Stimulated activated naive CD8-positive, alpha-beta T cell treated with anti-CD3 and anti-CD28 coated beads, Interleukin-15, Interleukin-2, amounts not matched to agents 100 ng/mL and 50 ng/mL, for 24 hours (primary cell): ENCODE results near the gene MSI2.

Experiments used
- H3K27ac Mint-ChIP-seq: one replicate; pipeline ENCODE4 v1.8.0; 2021; ENCODE audit warnings: mild to moderate bottlenecking, mixed read lengths
- H3K27me3 Mint-ChIP-seq: one replicate; pipeline ENCODE4 v1.8.0; 2021; ENCODE audit warnings: mixed read lengths
- H3K36me3 Mint-ChIP-seq: one replicate; pipeline ENCODE4 v1.8.0; 2021; ENCODE audit warnings: low read depth, mixed read lengths
- H3K4me1 Mint-ChIP-seq: one replicate; pipeline ENCODE4 v1.8.0; 2021; ENCODE audit warnings: low read depth, mixed read lengths
- H3K4me3 Mint-ChIP-seq: one replicate; pipeline ENCODE4 v1.8.0; 2021; ENCODE audit warnings: mild to moderate bottlenecking, mixed read lengths
- H3K9me3 Mint-ChIP-seq: one replicate; pipeline ENCODE4 v1.8.0; 2021; ENCODE audit warnings: mixed read lengths

Gene MSI2

DNA sequence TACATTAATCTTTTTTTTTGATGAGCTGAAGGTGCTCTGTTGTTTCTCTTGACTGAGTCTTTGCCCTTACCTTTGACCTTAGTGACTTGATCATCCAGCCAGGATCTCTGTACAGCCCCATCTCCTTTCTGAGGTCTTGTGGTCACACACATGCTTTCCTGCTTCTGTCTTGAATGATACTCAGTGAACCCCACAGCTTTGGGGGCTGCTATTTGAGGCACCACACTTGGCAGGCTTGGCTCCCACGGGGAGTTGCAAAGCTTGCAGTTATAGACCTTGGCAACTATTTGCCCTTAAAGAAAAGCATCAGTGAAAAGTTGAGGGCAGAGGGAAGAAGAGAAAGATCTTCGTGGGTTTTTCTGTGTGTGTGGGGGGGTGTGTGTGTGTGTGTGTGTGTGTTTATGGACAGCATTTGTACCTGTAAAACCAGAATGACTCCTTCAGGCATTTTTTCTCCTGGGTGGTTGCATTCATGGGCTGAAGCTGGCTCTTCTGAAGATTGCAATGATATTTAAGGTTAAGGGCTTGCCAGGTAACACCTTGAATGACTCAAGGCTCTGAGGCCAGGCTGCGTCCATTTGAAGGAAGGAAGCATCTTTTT, 101.6 kb downstream of the MSI2 start:
- no peaks in the 10 kb centered on the region for H3K27me3 Mint-ChIP-seq
- peaks cover 60% of the 10 kb centered on the region for H3K4me1 Mint-ChIP-seq
- H3K4me3 Mint-ChIP-seq: peak overlapping the region; percentile 49
- peak overlapping the region; percentile 65 for H3K27ac Mint-ChIP-seq
- no peaks in the 10 kb centered on the region for H3K9me3 Mint-ChIP-seq
- peaks cover 23% of the 10 kb centered on the region for H3K36me3 Mint-ChIP-seq

DNA sequence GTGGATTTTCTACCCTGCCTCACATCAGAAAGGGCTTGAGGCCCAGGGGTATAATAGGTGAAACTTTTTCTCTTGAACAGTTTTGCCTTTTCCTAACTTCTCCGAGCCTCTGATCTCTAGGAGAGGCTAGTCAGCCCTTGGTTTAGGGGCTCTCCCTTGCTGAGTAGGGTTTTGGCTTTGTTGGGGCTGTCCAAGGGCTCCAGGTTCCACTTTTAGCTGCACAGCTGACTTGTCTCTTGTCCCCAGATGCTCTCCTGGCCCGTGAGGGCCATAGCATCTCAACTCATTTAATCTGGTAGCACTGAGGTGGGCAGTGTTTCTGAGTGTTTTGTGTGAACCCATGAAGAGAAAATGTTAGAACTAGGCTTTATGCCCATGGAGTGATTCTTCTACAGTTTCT, 103.9 kb downstream of the MSI2 start:
- H3K27ac Mint-ChIP-seq: no peak overlapping the region
- peaks cover 19% of the 10 kb centered on the region for H3K36me3 Mint-ChIP-seq
- no peaks in the 10 kb centered on the region for H3K9me3 Mint-ChIP-seq
- H3K4me3 Mint-ChIP-seq: no peak overlapping the region
- no peaks in the 10 kb centered on the region for H3K27me3 Mint-ChIP-seq
- H3K4me1 Mint-ChIP-seq: peaks cover 40% of the 10 kb centered on the region

DNA sequence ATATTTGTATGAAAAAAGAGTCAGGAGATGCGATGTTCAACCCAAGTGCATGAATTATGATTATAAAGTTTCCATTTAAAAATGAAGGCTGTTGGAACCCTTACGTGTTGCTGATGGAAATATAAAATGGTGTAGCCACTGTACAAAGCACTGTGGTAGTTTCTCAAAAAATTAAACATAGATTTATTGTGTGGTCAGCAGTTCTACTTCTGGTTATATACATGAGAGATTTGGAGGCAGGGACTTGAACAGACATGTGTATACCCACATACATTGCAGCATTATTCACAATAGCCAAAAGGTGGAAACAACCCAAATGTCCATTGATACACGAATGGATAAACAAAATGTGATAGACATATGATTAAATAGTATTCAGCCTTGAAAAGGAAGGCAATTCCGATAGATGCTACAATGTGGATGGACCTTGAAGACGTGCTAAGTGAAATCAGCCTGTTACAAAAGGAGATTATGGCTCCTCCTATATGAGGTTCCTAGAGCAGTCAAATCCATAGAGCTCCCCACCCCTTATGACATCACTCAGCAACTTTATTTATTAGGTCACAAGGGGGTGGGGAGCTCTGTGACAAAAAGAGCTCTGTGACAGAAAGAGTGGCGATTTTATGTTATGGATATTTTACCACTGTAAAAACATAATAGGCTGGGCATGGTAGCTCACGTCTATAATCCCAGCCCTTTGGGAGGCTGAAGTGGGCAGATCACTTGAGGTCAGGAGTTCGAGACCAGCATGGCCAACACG, 106.7 kb downstream of the MSI2 start:
- no peak overlapping the region for H3K27ac Mint-ChIP-seq
- no peaks in the 10 kb centered on the region for H3K27me3 Mint-ChIP-seq
- H3K9me3 Mint-ChIP-seq: no peaks in the 10 kb centered on the region
- peaks cover 29% of the 10 kb centered on the region for H3K4me1 Mint-ChIP-seq
- peaks cover 16% of the 10 kb centered on the region for H3K36me3 Mint-ChIP-seq
- no peak overlapping the region for H3K4me3 Mint-ChIP-seq

DNA sequence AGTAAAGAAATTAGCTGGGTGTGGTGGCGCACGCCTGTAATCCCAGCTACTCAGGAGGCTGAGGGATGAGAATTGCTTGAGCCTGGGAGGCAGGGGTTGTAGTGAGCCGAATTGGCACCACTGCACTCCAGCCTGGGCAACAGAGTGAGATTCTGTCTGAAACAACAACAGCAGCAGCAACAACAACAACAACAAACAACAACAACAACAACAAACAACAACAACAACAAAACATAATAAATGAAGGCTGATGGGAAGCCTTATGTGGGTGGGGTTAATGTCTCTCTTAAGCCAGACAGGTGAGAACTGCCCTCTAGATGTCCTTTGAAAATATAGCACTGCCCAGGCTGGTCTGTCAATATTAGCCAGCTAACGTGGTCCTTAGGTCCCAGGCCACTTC, 107.3 kb downstream of the MSI2 start:
- no peak overlapping the region for H3K4me3 Mint-ChIP-seq

DNA sequence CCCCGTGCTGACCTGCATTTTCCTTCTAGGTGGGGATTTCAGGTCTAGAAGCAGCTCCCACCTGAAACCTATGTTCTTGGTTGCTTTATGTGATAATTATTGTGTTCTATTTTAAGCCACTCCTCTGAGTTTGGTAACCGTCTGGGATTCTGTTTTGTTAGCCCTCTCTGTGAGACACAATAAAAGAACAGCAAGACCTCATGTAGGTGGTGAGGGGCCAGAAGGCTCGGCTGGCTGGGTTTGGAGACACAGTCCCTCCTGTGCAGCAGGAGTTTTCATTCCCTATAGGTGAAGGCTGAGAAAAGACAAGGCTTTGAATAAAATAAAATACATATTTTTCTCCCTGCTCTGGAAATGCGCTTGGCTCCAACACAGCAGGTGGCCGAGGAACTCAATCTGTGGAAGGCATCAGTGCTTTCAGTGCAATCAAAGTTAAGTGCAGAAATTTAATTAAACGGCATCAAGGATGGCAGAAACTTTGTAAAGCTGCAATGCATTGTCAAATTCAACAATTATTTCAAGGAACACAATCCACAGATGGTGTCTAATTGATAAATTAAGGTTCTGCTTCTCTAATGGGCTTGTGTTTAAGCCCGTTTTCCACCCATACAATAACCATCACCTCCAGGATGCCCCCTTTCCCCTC, 107.8 kb downstream of the MSI2 start:
- Mint-ChIP-seq H3K27me3 (no peaks in the 10 kb centered on the region), H3K9me3 (no peaks in the 10 kb centered on the region), H3K36me3 (peaks cover 12% of the 10 kb centered on the region), H3K27ac (no peak overlapping the region), H3K4me3 (no peak overlapping the region), H3K4me1 (peaks cover 31% of the 10 kb centered on the region)

More for the DNA sequence above, 107.3 kb downstream of the MSI2 start:
- Mint-ChIP-seq H3K27me3 (no peaks in the 10 kb centered on the region), H3K36me3 (peaks cover 12% of the 10 kb centered on the region), H3K9me3 (no peaks in the 10 kb centered on the region), H3K27ac (no peak overlapping the region), H3K4me1 (peaks cover 26% of the 10 kb centered on the region)

DNA sequence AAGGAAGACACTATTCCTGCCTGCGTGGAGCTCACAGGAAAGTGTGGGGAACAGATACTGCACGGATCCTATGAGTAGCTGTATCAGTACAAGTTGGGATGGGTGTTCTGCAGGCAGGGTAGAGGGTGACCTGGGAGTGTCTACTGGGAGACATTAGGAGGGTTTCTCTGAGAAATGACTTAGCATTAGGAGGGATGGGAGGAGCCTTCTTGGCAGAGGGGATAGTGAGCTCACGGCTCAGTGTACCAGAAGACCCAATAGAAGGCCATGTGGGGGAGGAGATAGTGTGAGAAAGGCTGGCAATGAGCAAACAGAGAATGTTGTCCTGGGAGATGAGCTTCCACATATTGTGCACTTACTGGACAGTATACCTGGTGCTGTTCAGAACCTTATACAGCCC, 109.1 kb downstream of the MSI2 start:
- peaks cover 42% of the 10 kb centered on the region for H3K4me1 Mint-ChIP-seq
- H3K27ac Mint-ChIP-seq: no peak overlapping the region
- H3K36me3 Mint-ChIP-seq: peaks cover 12% of the 10 kb centered on the region
- H3K27me3 Mint-ChIP-seq: no peaks in the 10 kb centered on the region
- H3K4me3 Mint-ChIP-seq: no peak overlapping the region
- no peaks in the 10 kb centered on the region for H3K9me3 Mint-ChIP-seq

DNA sequence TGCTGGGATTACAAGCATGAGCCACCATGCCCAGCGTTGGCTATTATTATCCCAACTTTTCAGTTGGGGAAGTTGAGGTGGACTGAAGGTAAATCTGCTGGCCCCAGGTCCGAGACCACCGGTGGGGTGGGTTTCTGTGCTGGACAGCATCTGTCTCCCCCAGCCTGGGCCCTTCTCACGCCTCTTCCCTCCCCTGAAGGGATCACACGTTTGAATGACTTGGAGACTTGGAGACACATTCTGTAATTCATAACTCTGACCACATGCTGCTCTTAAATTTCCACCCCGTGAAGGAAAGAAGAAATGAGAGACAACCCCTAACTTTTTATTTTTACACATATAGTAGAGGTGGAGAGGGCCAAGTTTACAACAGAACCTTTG, 109.8 kb downstream of the MSI2 start:
- no peak overlapping the region for H3K4me3 Mint-ChIP-seq
- H3K27me3 Mint-ChIP-seq: no peaks in the 10 kb centered on the region
- no peak overlapping the region for H3K27ac Mint-ChIP-seq
- no peaks in the 10 kb centered on the region for H3K9me3 Mint-ChIP-seq
- peaks cover 42% of the 10 kb centered on the region for H3K4me1 Mint-ChIP-seq
- peaks cover 12% of the 10 kb centered on the region for H3K36me3 Mint-ChIP-seq

DNA sequence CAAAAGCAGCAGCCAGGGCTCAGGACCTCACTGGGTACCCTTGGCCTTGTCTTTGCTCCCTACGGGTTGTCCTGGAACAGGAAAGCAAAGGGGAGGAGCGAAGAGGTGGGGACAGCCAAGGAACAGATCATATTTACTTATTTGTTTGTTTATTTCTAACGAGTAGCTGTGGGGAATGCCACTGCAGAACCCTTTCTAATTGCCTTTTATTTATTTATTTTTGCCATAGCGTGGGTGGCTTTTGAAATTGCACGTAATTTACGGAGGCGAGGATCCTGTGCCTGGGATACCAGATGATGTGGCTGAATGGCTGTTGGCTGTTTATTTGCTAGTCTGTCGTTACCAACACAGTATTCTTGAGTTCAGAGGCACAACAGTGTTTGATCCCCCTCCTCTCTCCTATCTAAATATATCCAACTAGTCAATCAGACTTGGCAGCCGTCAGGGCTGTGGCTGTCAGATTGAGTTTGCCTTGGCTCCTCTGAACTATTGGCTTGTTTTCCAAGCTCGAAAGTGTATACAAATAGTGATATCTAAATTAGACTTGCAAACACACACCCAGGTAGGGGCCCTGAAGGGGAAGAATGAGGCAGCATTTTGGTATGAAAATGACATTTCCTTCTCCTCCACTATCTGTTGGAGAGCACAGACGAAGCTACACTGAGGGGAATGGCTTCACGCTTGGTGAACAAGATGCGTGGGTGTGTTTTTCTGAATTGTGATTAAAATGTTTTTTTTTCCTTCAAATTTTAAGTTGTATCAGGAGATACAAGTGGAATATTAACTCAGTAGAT, 110.4 kb downstream of the MSI2 start:
- Mint-ChIP-seq H3K4me1 (peaks cover 39% of the 10 kb centered on the region), H3K4me3 (no peak overlapping the region), H3K36me3 (peaks cover 12% of the 10 kb centered on the region), H3K27me3 (no peaks in the 10 kb centered on the region), H3K9me3 (no peaks in the 10 kb centered on the region), H3K27ac (no peak overlapping the region)

DNA sequence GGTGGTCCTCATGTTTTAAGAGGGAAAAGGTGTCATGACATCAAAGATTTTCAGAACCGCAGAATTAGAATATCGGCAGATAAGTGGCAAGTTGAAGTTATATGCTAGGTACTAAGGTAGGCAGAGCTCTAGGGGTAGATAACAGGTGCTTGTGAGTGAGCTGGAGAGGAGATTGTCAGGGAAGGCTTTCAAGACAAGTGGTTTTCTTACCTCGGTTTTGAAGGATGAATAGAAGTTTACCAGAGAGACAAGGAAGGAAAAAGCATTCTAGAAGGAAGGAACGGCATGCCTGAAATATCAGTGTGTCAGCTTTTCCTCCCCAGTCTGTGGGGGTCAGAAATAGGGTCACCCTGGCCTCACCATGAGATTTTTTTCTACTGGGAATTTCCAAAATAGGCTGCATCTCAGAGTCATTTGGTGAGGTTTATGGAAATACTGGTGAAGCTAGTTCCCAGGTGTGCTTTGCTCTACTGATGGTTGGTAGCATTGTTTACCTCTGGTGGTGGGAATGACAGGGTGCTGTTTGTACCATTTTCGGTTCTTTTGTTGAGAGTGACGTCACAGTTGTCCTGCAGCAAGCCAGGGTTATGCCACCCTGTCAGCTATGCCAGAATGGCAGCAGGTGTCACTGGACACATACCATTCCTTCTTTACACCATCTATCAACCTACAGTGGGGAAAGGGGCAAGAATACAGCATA, 112.5 kb downstream of the MSI2 start:
- Mint-ChIP-seq H3K4me3 (no peak overlapping the region), H3K27me3 (no peaks in the 10 kb centered on the region), H3K36me3 (peaks cover 16% of the 10 kb centered on the region), H3K9me3 (peaks cover 2% of the 10 kb centered on the region), H3K27ac (peak overlapping the region; percentile 65), H3K4me1 (peaks cover 39% of the 10 kb centered on the region)

DNA sequence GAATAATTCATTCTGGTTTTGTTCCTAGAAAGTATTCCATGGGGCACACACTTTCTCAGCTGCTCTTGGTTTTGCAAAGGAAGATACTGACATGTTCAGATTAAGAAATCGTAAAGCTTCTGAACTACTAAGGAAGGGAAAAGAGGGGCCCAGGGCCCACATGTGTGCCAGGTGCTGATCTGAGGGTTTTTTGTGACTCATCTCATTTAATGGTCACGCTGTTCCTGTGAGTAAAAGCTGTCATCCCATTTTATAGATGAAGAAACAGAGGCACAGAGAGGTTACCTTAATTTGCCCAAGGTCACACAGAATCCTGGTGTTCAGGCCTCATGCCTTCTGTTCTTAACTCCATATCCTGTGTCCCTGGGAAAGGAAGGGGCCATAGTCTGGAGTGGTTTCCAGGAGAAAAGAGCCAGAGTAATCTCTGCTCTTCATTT, 113.2 kb downstream of the MSI2 start:
- Mint-ChIP-seq H3K27ac (no peak overlapping the region), H3K27me3 (no peaks in the 10 kb centered on the region), H3K9me3 (peaks cover 4% of the 10 kb centered on the region), H3K4me3 (no peak overlapping the region), H3K36me3 (peaks cover 19% of the 10 kb centered on the region), H3K4me1 (peaks cover 39% of the 10 kb centered on the region)

DNA sequence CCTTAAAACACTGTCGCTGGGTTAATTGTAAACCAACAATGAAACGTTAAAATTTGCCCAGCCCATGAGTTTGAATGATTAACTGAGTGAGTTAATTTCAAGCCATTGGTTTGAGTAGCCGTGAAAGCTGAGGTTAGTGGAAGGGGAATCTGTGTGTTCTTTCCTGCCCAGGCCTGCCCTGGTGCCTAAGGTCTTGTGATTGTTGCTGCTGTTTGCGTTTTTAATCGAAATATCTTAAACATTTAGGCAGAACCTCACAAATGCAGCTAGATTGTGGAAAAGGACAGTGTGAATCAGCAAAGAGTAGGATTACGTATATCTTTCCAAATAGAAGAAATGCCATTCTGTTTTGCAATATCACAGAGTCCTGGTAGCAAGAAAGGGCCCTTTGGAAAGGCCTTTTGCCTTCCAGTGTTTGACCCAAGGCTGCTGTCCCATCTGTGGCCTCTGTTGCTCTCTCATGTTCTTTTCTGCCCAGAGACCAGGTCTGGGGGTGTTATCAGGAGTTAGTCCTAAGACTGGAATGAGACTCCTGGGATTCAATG, 113.8 kb downstream of the MSI2 start:
- Mint-ChIP-seq H3K27ac (no peak overlapping the region), H3K36me3 (peaks cover 23% of the 10 kb centered on the region), H3K4me3 (no peak overlapping the region), H3K4me1 (peaks cover 38% of the 10 kb centered on the region), H3K27me3 (no peaks in the 10 kb centered on the region), H3K9me3 (peaks cover 4% of the 10 kb centered on the region)

DNA sequence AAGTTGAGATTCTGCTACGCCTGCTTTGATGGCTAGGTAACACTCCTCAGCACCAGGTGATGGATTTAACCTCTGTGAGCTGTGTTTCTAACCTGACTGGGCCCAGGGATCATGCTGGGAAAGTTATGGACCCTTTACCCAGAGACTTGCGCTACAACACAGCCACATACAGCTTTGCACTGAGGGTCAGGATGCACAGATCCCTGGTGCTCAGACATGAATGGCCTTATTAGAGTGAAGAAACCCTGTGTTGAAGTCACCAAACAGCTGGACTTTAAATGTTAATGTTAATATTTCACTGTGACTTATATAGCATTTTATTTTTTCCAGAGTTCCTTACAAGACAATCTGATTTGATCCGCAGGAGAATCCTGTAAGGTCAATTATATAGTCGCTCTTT, 114.3 kb downstream of the MSI2 start:
- H3K9me3 Mint-ChIP-seq: peaks cover 4% of the 10 kb centered on the region
- H3K27ac Mint-ChIP-seq: no peak overlapping the region
- peaks cover 28% of the 10 kb centered on the region for H3K36me3 Mint-ChIP-seq
- H3K4me3 Mint-ChIP-seq: no peak overlapping the region
- no peaks in the 10 kb centered on the region for H3K27me3 Mint-ChIP-seq
- peaks cover 32% of the 10 kb centered on the region for H3K4me1 Mint-ChIP-seq

DNA sequence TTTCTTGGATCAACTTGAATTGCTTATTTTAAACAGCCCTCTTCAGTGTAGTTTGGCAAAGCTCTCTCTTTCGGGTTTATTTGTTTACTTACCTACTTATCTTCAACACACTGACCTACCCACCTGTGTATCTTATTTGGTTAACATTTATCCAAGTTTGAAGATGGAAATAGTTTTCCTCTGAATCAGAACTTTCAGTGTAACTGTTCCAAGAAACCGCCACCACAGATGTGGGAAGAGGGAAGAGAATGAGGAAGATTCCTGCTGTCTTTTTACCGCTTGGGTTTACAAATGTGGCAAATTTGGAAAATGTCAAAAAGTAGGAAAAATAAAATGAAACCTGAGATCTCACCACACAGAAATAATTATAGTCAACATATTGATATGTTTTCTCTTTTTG, 115.8 kb downstream of the MSI2 start:
- no peak overlapping the region for H3K4me3 Mint-ChIP-seq
- peaks cover 39% of the 10 kb centered on the region for H3K36me3 Mint-ChIP-seq
- peaks cover 4% of the 10 kb centered on the region for H3K9me3 Mint-ChIP-seq
- no peaks in the 10 kb centered on the region for H3K27me3 Mint-ChIP-seq
- peaks cover 21% of the 10 kb centered on the region for H3K4me1 Mint-ChIP-seq
- H3K27ac Mint-ChIP-seq: no peak overlapping the region

DNA sequence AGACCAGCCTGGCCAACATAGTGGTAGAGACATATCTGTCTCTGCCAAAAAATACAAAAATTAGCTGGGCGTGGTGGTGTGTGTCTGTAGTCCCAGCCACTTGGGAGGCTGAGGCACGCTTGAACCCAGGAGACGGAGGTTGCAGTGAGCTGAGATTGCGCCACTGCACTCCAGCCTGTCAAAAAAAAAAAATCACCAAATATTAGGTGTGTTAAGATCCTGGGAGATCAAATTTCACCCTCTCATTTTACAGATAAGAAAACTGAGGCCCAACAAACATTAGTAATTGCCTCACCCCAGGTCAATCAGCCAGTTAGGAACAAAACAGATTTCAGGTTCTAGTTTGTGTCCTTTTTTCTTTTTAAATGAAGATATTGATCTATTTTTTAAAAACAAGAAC, 116.7 kb downstream of the MSI2 start:
- Mint-ChIP-seq H3K4me1 (peaks cover 22% of the 10 kb centered on the region), H3K27ac (no peak overlapping the region), H3K4me3 (no peak overlapping the region), H3K36me3 (peaks cover 41% of the 10 kb centered on the region), H3K9me3 (peaks cover 4% of the 10 kb centered on the region), H3K27me3 (no peaks in the 10 kb centered on the region)
